GM18868 (cell line): ENCODE measurements around the gene KIAA1328.

Source experiments
- ATAC-seq: cut with Tn5 transposase; IDR thresholded peaks from one replicate; pipeline ENCODE4 v1.9.1; 2021; ENCODE audit warnings: mild to moderate bottlenecking, moderate library complexity; ENCODE audit not compliant: unreplicated experiment

Gene KIAA1328

DNA sequence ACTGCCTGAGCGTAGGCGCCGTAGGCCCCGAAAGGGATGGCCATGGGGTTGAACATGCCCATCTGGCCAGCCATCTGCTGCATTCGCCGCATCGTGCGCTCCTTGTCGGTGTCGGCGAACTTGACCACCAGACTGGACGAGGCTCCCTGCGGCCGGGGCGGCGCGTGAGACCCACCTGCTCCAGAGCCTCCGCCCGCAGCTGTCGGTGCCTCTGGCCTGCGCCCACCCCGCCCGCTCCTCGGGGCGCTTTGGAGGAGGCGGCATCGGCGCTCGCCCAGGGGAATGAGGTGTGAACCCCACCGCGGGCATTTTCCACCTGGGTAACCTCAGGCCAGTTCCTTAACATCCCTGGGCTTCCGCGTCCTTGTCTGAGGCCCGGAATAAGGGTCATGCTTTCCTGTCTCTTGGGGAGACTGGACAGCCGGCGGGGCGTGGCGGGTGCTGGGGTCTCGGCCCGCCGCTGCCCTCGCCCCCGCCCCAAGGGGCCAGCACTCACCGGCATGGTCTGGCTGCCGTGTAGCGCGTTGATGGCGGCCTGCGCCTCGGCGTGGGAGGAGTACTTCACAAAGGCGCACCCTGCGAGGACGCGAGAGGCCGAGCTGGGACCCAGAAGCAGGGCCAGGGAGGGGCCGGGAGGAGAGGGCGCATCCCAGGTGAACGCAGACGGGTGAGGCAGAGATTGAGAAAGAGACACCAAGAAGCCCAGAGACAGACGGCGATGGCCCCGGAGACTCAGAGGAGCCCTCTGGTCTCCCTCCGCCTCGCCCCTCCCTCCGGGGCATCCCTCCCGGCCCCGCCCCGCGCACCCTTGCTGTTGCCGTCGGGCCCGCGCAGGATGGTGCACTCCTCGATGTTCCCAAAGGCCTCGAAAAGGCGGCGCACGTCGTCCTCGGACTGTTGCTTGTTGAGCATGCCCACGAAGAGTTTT, 445.6 kb downstream of the KIAA1328 start:
- no peak for ATAC-seq

DNA sequence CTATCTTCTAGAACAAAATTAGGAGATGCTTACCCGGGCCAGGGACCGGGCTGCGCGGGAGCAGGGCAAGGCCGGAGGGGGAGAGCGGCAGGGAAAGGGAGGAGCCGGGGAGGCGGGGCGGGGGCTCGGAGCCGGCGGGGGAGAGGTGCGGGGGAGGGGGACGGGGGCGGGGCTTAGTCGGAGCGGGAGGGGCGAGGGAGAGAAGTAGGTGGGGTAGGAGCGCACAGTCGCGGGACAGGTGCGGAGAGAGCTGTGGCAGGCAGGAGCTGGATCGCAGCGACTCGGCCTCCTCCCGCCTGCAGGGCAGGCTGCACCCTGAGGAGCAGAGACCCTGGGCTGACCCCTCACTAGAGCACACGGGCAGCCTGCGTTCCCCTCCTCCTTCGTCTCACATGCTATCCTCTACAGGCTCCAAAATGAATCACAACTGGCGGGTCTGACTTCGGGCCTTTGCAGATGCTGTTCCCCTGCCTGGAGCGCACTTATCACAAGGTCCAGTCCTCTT, 446.4 kb downstream of the KIAA1328 start:
- no peak for ATAC-seq

DNA sequence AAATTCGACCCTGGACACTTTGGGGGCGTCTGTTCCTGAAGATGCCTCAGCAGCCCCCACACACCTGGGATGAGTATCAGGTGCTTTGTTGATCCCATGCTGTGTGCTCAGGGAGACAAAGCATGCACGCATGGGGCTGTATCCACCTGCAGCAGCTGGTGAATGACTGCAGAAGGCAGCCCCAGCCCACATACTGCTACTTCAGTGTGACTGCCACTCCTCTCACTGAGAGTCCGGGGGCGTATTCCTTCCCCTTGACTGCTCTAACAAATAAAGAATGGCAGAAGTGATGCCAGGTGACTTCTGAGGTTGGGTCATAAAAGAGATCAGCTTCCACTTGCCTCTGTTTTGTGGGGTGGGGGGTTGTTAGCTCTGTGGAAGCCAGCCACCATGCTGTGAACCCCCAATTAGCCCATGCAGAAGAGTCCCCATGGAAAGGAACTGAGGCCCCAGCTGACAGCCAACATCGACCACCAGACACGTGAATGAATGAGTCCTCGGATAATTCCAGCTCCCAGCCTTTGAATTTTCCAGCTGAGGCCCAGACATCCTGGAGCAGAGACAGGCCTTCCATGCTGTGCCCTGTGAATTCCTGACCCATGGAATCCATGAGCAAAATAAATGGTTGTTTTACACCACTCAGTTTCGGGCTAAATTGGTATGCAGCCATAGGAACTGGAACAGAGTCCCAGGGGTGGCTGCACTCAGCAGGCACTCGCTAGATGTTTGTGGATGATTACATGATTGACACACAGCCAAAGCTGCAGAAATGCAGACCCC, 447.4 kb downstream of the KIAA1328 start:
- ATAC-seq, result no peak

DNA sequence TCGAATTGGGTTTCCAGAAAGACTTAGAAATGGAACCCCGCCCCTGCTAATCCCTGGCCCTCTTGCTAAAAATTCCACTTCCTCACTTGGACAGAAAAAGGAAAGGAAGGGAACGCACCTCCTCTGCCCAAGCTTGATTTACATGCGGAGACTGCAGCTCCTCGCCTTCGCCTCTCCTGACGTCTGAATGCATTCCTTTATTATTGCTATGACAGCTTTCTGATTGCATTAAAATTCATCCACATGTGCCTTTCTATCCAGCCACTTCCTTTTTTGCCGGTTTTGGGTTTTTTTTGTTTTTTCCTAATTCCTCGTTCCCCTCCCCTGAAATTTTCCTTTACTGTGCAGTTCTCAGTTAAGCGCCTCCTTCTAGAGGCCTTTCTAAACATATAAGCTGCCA, 448.9 kb downstream of the KIAA1328 start:
- ATAC-seq, result no peak
